Medulla oblongata (tissue), 1 donor: ENCODE measurements around the gene TAX1BP3.

Experiments used
- DNase-seq: peaks from one replicate; pipeline ENCODE4 v3.0.0-alpha.2; 2015; ENCODE audit errors: extremely low spot score

The TAX1BP3 gene

GRCh38 chr17:3688027-3688553 is 19.7 kb upstream of the TAX1BP3 start:
- DNase-seq = no peak

- no peak for DNase-seq
Observed at GRCh38 chr17:3685174-3685573, 16.8 kb upstream of the TAX1BP3 start.

GRCh38 chr17:3683054-3683511 is 14.7 kb upstream of the TAX1BP3 start:
- no peak for DNase-seq

GRCh38 chr17:3682033-3682432 is 13.7 kb upstream of the TAX1BP3 start:
- no peak for DNase-seq

- DNase-seq = no peak
Observed at GRCh38 chr17:3681565-3681964, 13.2 kb upstream of the TAX1BP3 start.

- DNase-seq = no peak
Observed at GRCh38 chr17:3681057-3681456, 12.7 kb upstream of the TAX1BP3 start.

- DNase-seq = no peak
Observed at GRCh38 chr17:3679531-3680126, 11.3 kb upstream of the TAX1BP3 start.

- DNase-seq = no peak
Observed at GRCh38 chr17:3678821-3679530, 10.6 kb upstream of the TAX1BP3 start.

- DNase-seq = no peak
Observed at GRCh38 chr17:3678095-3678820, 9.9 kb upstream of the TAX1BP3 start.

- DNase-seq = no peak
Observed at GRCh38 chr17:3675886-3676285, 7.5 kb upstream of the TAX1BP3 start.

GRCh38 chr17:3672571-3672970 is 4.2 kb upstream of the TAX1BP3 start:
- DNase-seq = no peak

- DNase-seq = no peak
Observed at GRCh38 chr17:3669548-3669947, 1.2 kb upstream of the TAX1BP3 start.

- DNase-seq = no peak
Observed at GRCh38 chr17:3669085-3669347, 638 bp upstream of the TAX1BP3 start.

- DNase-seq = peak; percentile 38
Observed at GRCh38 chr17:3667366-3668278, 756 bp downstream of the TAX1BP3 start.

GRCh38 chr17:3666516-3666915 is 1.9 kb downstream of the TAX1BP3 start:
- DNase-seq = no peak

- DNase-seq = peak; percentile 82
Observed at GRCh38 chr17:3665834-3666233, 2.5 kb downstream of the TAX1BP3 start.

- no peak for DNase-seq
Observed at GRCh38 chr17:3663102-3664011, 5.0 kb downstream of the TAX1BP3 start.

- DNase-seq = peak; percentile 63
Observed at GRCh38 chr17:3660311-3660891, 8.0 kb downstream of the TAX1BP3 start.

GRCh38 chr17:3659541-3660111 is 8.8 kb downstream of the TAX1BP3 start:
- peak; percentile 54 for DNase-seq
